ENCODE data around the gene FRYL. TPM values are rescaled to one million over a fixed set of nuclear protein-coding genes. Genes with fewer than 3 reads are reported as not detected.

Gene FRYL
- total RNA-seq, 4 donors from 2014 or later: 43.2 to 92.5 (median 62.1) TPM

GRCh38 chr4:48786549-48786948, 6.5 kb upstream of the FRYL start:
- H3K27ac ChIP-seq: no peak overlapping the region
- H3K4me3 ChIP-seq: no peak overlapping the region

GRCh38 chr4:48785302-48785701, 5.2 kb upstream of the FRYL start:
- no peak for ATAC-seq
- H3K27ac ChIP-seq: no peak overlapping the region
- no peaks in the 10 kb centered on the region for H3K27me3 ChIP-seq
- H3K4me1 ChIP-seq: peaks cover 0 to 7% (median 6%) of the 10 kb centered on the region in 3 donors
- no peaks in the 10 kb centered on the region for H3K36me3 ChIP-seq
- H3K9me3 ChIP-seq: no peaks in the 10 kb centered on the region
- H3K4me3 ChIP-seq: no peak overlapping the region
- TF ChIP-seq, protein P1, sequence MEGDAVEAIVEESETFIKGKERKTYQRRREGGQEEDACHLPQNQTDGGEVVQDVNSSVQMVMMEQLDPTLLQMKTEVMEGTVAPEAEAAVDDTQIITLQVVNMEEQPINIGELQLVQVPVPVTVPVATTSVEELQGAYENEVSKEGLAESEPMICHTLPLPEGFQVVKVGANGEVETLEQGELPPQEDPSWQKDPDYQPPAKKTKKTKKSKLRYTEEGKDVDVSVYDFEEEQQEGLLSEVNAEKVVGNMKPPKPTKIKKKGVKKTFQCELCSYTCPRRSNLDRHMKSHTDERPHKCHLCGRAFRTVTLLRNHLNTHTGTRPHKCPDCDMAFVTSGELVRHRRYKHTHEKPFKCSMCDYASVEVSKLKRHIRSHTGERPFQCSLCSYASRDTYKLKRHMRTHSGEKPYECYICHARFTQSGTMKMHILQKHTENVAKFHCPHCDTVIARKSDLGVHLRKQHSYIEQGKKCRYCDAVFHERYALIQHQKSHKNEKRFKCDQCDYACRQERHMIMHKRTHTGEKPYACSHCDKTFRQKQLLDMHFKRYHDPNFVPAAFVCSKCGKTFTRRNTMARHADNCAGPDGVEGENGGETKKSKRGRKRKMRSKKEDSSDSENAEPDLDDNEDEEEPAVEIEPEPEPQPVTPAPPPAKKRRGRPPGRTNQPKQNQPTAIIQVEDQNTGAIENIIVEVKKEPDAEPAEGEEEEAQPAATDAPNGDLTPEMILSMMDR (IDR thresholded peaks at IDR 0.05): no peak
- TF ChIP-seq POLR2A (IDR thresholded peaks at IDR 0.05) (no peak), POLR2AphosphoS5 (IDR thresholded peaks at IDR 0.05) (no peak), EP300 (IDR thresholded peaks at IDR 0.05) (no peak)

More at GRCh38 chr4:48786549-48786948, 6.5 kb upstream of the FRYL start:
- H3K9me3 ChIP-seq: no peaks in the 10 kb centered on the region
- TF ChIP-seq POLR2AphosphoS5 (IDR thresholded peaks at IDR 0.05) (no peak), POLR2A (IDR thresholded peaks at IDR 0.05) (no peak), EP300 (IDR thresholded peaks at IDR 0.05) (no peak)
- TF ChIP-seq, protein P1 (IDR thresholded peaks at IDR 0.05): no peak
- H3K27me3 ChIP-seq: no peaks in the 10 kb centered on the region
- no peak for ATAC-seq
- 52 to 80% methylated on average over 2 of the region's 2 CpGs for WGBS, 2 donors (ENCODE audit: low coverage in 1 of 2)
- H3K4me1 ChIP-seq: no peaks in the 10 kb centered on the region
- no peaks in the 10 kb centered on the region for H3K36me3 ChIP-seq

GRCh38 chr4:48781968-48782367, 1.9 kb upstream of the FRYL start:
- Histone ChIP-seq H3K36me3 (no peaks in the 10 kb centered on the region), H3K27me3 (no peaks in the 10 kb centered on the region), H3K4me3 (no peak overlapping the region), H3K27ac (no peak overlapping the region), H3K4me1 (peaks cover 0 to 24% (median 14%) of the 10 kb centered on the region in 3 donors), H3K9me3 (no peaks in the 10 kb centered on the region)
- TF ChIP-seq EP300 (IDR thresholded peaks at IDR 0.05) (no peak), POLR2A (IDR thresholded peaks at IDR 0.05) (no peak), POLR2AphosphoS5 (IDR thresholded peaks at IDR 0.05) (no peak)
- TF ChIP-seq, protein P1 (IDR thresholded peaks at IDR 0.05): no peak
- no peak for ATAC-seq

- H3K4me1 ChIP-seq: peaks cover 5 to 35% (median 18%) of the 10 kb centered on the region in 3 donors
- 0 to 1% methylated on average over 10 of the region's 10 CpGs for WGBS, 2 donors (ENCODE audit: low coverage in 1 of 2)
- TF ChIP-seq, protein P1 (IDR thresholded peaks at IDR 0.05): no peak
- TF ChIP-seq EP300 (IDR thresholded peaks at IDR 0.05): no peak
- no peak for TF ChIP-seq POLR2AphosphoS5 (IDR thresholded peaks at IDR 0.05)
- no peak for TF ChIP-seq POLR2A (IDR thresholded peaks at IDR 0.05)
- no peaks in the 10 kb centered on the region for H3K36me3 ChIP-seq
- peak overlapping the region; percentile 70 to 77 for H3K4me3 ChIP-seq
- peak overlapping the region; percentile 64 to 98 (median 94) for H3K27ac ChIP-seq
- no peaks in the 10 kb centered on the region for H3K27me3 ChIP-seq
- H3K9me3 ChIP-seq: no peaks in the 10 kb centered on the region
- ATAC-seq: no peak
Measured at GRCh38 chr4:48780865-48781214, 761 bp upstream of the FRYL start.

- H3K36me3 ChIP-seq: no peaks in the 10 kb centered on the region
- peak overlapping the region; percentile 86 to 98 (median 98) for H3K27ac ChIP-seq
- WGBS, 2 donors (ENCODE audit: low coverage in 1 of 2): 0% methylated on average over 2 of the region's 108 CpGs
- ATAC-seq: peak; percentile 24
- TF ChIP-seq POLR2A (IDR thresholded peaks at IDR 0.05) (peak; percentile 36 to 37), POLR2AphosphoS5 (IDR thresholded peaks at IDR 0.05) (no peak), EP300 (IDR thresholded peaks at IDR 0.05) (no peak)
- TF ChIP-seq, protein P1 (IDR thresholded peaks at IDR 0.05): peak in 1 of 4 experiments; percentile 31
- H3K9me3 ChIP-seq: no peaks in the 10 kb centered on the region
- no peaks in the 10 kb centered on the region for H3K27me3 ChIP-seq
- H3K4me1 ChIP-seq: peaks cover 5 to 50% (median 25%) of the 10 kb centered on the region in 3 donors
- peak overlapping the region; percentile 67 to 77 for H3K4me3 ChIP-seq
Measured at GRCh38 chr4:48779095-48779997, 733 bp downstream of the FRYL start.
